Suprapubic skin (tissue), 4 donors: Measurements from ENCODE around the gene STXBP1. TPM values are rescaled to one million over a fixed set of nuclear protein-coding genes. Genes with fewer than 3 reads are reported as not detected.

Experiments
- DNase-seq, 2 donors: peaks; one replicate each; pipeline ENCODE4 v3.0.0-alpha.2; 2019; ENCODE audit warnings: low spot score in 2 of 2
- H3K27ac ChIP-seq: fragments of 200-600 bp; sonication (generic); one replicate; pipeline ENCODE4 v1.5.1; 2019
- H3K27me3 ChIP-seq: fragments of 200-600 bp; sonication (generic); one replicate; pipeline ENCODE4 v1.5.1; 2019
- H3K36me3 ChIP-seq: fragments of 200-600 bp; sonication (generic); one replicate; pipeline ENCODE4 v1.5.1; 2019
- H3K4me1 ChIP-seq: fragments of 200-600 bp; sonication (generic); one replicate; pipeline ENCODE4 v1.5.1; 2019
- H3K4me3 ChIP-seq: fragments of 200-600 bp; sonication (generic); one replicate; pipeline ENCODE4 v1.5.1; 2019; ENCODE audit warnings: mild to moderate bottlenecking
- H3K9me3 ChIP-seq: fragments of 200-600 bp; sonication (generic); one replicate; pipeline ENCODE4 v1.5.1; 2019
- CTCF ChIP-seq, 2 donors: fragments of 200-600 bp in 1 of 2; fragments of 450-650 bp in 1 of 2; sonication (generic) in 1 of 2; IDR thresholded peaks; one replicate each; pipeline ENCODE4 v1.5.1; 2016 to 2019; ENCODE audit warnings: antibody characterized with exemption in 2 of 2, mild to moderate bottlenecking in 1 of 2, moderate library complexity in 1 of 2
- EP300 ChIP-seq: sonication (generic); formaldehyde crosslinking; IDR thresholded peaks from one replicate; pipeline ENCODE4 v1.6.1; 2017; ENCODE audit warnings: antibody characterized with exemption
- POLR2A ChIP-seq, 2 donors: fragments of 450-650 bp; IDR thresholded peaks; one replicate each; pipeline ENCODE4 v1.6.1; 2017; ENCODE audit warnings: antibody characterized with exemption in 2 of 2, mild to moderate bottlenecking in 2 of 2, moderate library complexity in 2 of 2
- POLR2AphosphoS5 ChIP-seq, 3 donors: sonication (generic); formaldehyde crosslinking; IDR thresholded peaks; one replicate each; pipeline ENCODE4 v1.6.1; 2017; ENCODE audit warnings: antibody characterized with exemption in 3 of 3
- WGBS: methylation state at CpG from one replicate; pipeline ENCODE4 v1.1.5; 2018; 5-methylcytosine and 5-hydroxymethylcytosine counted together
- total RNA-seq, 4 donors: library from RNA; depleted of rRNA; stranded (reverse); fragments of >200 nt; gene quantifications; one replicate each; pipeline ENCODE4 v1.1.0, GENCODE V29; 2016

STXBP1 gene
- total RNA-seq, 4 donors from 2014 or later = 18.4 to 28.2 (median 24.5) TPM

DNA sequence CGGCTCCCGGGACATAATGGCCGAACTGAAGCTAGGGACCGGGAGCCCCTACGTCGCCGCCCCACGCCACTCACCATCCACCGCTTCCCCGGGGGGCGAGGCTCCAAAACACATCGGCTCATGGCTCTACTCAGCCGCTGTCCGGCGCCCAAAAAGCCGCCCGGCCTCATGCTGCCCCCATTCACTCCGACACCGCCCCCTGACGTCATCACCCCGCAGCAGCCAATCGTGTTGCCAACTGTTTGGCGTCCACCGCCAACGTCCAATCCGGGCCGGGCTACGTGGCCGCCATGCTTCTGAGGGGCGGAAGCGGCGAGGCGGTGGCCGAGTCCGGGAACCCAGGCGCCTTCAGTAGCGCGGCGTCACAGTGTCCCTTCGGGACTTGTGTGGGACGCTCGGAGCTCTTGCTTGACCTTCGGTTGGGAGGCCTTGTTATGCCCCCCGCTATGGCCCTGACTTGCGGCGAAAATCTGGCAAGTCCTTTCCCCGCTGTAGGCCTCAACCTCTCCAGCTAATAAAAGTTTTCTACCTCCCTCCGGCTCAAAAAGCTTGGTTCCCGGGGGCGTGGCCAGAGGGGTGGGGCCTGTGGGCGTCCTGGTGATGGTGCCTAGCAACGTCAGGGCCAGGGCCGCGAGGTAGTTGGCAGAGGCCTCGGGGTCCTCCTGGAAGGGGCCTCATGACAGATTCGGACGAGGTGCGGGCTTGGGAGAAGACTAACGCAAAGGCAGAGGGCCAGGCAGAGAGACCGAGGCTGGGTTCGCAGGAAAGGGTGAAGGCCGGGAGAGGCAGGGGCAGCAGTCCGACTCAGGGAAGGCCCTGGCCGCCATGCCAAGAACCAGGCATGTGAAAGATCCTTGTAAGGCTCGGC is 103.6 kb downstream of the STXBP1 start, which contains the start of the genes PTRH1 and TTC16:
Gene PTRH1 (minus strand): TSS at position 194 of the 868 bp plus-strand sequence. CDS start 24 bp downstream, at position 170.
Gene TTC16 (plus strand): TSS at position 610 of the 868 bp plus-strand sequence. CDS start 67 bp downstream, at position 677.
- Histone ChIP-seq H3K27me3 (no peaks in the 10 kb centered on the region), H3K4me1 (peaks cover 20% of the 10 kb centered on the region), H3K36me3 (no peaks in the 10 kb centered on the region), H3K27ac (peak within 1 kb of the TSS; percentile 79), H3K9me3 (no peaks in the 10 kb centered on the region), H3K4me3 (peak within 1 kb of the TSS; percentile 70)
- TF ChIP-seq POLR2AphosphoS5 (IDR thresholded peaks at IDR 0.05) (peak in 2 of 3 donors; percentile 66 to 73), POLR2A (IDR thresholded peaks at IDR 0.05) (peak in 1 of 2 donors; percentile 52), CTCF (IDR thresholded peaks at IDR 0.05) (no peak), EP300 (no peak)
- DNase-seq = peak; percentile 99
- 5% methylated on average over 43 of the region's 65 CpGs for WGBS

- DNase-seq = no peak
- no peaks in the 10 kb centered on the region for H3K9me3 ChIP-seq
- no peaks in the 10 kb centered on the region for H3K27me3 ChIP-seq
- no peak overlapping the region for H3K27ac ChIP-seq
- peaks cover 20% of the 10 kb centered on the region for H3K4me1 ChIP-seq
- no peak for TF ChIP-seq POLR2A (IDR thresholded peaks at IDR 0.05)
- TF ChIP-seq EP300 = no peak
- no peak for TF ChIP-seq CTCF (IDR thresholded peaks at IDR 0.05)
- no peak for TF ChIP-seq POLR2AphosphoS5 (IDR thresholded peaks at IDR 0.05)
- WGBS = 86% methylated on average over 2 of the region's 9 CpGs
- no peaks in the 10 kb centered on the region for H3K36me3 ChIP-seq
- peak overlapping the region; percentile 70 for H3K4me3 ChIP-seq
Measured at GRCh38 chr9:127716412-127716811, 104.3 kb downstream of the STXBP1 start.

GRCh38 chr9:127717766-127718165 is 105.7 kb downstream of the STXBP1 start:
- Histone ChIP-seq H3K27me3 (no peaks in the 10 kb centered on the region), H3K27ac (no peak overlapping the region), H3K36me3 (no peaks in the 10 kb centered on the region), H3K9me3 (no peaks in the 10 kb centered on the region), H3K4me3 (no peak overlapping the region), H3K4me1 (peaks cover 20% of the 10 kb centered on the region)
- 89% methylated on average over 5 of the region's 5 CpGs for WGBS
- no peak for DNase-seq
- TF ChIP-seq POLR2A (IDR thresholded peaks at IDR 0.05) = no peak
- no peak for TF ChIP-seq EP300
- TF ChIP-seq POLR2AphosphoS5 (IDR thresholded peaks at IDR 0.05) = no peak
- no peak for TF ChIP-seq CTCF (IDR thresholded peaks at IDR 0.05)

DNA sequence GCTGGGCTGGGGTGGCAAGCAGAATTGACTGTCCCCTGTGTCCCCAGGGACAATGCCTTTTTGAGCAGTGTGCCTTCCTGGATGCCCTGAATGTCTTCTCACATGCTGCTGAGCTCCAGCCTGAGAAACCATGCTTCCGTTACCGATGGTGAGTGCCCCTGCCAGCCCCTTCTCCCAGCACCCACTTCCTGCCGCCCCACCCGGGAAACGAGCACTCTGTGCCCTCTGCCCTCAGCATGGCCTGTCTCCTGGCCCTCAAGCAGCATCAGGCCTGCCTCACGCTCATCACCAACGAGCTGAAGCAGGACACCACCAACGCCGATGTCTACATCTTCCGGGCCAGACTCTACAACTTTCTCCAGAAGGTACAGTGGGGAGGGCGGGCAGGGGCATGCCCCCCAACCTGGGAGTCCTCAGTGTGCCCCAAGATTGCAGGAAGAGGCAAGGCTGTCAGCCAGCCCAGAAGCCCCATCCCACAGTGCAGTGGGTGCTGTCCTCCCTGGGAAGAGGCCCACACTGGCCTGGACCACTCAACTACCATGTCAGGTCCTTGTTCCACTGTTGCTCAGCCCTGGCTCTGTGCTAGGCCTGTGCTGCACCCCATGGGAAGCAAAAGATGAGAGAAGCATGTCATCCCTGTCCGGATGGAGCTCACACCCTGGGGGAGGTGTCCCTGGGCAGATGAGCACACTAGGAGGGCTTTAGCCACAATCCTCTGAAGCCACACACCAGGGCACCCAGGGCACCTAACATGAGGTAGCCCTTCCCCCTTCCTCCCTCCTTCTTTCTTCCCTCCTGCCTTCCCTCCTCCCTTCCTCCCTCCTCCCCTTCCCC is 108.2 kb downstream of the STXBP1 start:
- TF ChIP-seq POLR2AphosphoS5 (IDR thresholded peaks at IDR 0.05) (no peak), EP300 (no peak), CTCF (IDR thresholded peaks at IDR 0.05) (no peak), POLR2A (IDR thresholded peaks at IDR 0.05) (no peak)
- no peaks in the 10 kb centered on the region for H3K27me3 ChIP-seq
- H3K27ac ChIP-seq = no peak overlapping the region
- no peak overlapping the region for H3K4me3 ChIP-seq
- peaks cover 27% of the 10 kb centered on the region for H3K4me1 ChIP-seq
- H3K36me3 ChIP-seq = no peaks in the 10 kb centered on the region
- no peaks in the 10 kb centered on the region for H3K9me3 ChIP-seq
- 87% methylated on average over 10 of the region's 12 CpGs for WGBS
- no peak for DNase-seq

DNA sequence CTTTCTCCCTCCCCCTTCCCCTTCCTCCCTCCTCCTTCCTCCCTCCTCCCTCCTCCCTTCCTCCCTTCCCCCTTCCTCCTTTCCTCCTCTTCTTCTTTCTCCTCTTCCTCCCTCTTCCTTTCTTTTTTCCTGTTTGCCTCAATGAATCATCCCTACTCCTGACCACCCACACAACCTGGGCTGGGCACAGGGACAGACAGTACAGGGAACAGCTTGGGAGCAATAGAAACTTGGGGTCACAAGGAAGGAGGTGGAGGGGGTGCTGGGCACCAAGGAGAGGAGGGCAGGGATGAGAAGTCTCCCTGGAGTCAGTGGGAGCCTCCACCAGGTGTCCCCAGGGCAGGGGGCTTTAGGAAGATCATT is 108.8 kb downstream of the STXBP1 start:
- Histone ChIP-seq H3K4me1 (peaks cover 27% of the 10 kb centered on the region), H3K4me3 (no peak overlapping the region), H3K27me3 (no peaks in the 10 kb centered on the region), H3K9me3 (no peaks in the 10 kb centered on the region), H3K36me3 (no peaks in the 10 kb centered on the region), H3K27ac (no peak overlapping the region)
- DNase-seq = no peak
- no peak for TF ChIP-seq POLR2AphosphoS5 (IDR thresholded peaks at IDR 0.05)
